ENCODE results near the gene ANKRD9. TPM values are rescaled to one million over a fixed set of nuclear protein-coding genes. Genes with fewer than 3 reads are reported as not detected.
A peak's percentile ranks its signal among the peaks of the same experiment; 100 is the strongest.

Gene ANKRD9
- total and polyA plus RNA-seq, 9 of the 15 experiments (the other 6 are each of a cell fraction or from before 2014, with no cell fraction given): 0.04 to 32.9 (median 5.3) TPM

GRCh38 chr14:102540315-102541028, 30.9 kb upstream of the ANKRD9 start (continued):
- TF ChIP-seq ZNF277 (CRISPR knock-in tag; IDR thresholded peaks at IDR 0.05; ENCODE audit: borderline replicate concordance) (no peak), ZFX (CRISPR knock-in tag; IDR thresholded peaks at IDR 0.05) (0 out of 2 replicates have a peak, but pooled peaks have one; percentile 6), RUNX1 (IDR thresholded peaks at IDR 0.05; ENCODE audit: low read depth) (no peak), FOXA3 (CRISPR knock-in tag; conservative IDR thresholded peaks at IDR 0.05 in 1 of 2, IDR thresholded peaks at IDR 0.05 in 1 of 2) (no peak), NCOA4 (IDR thresholded peaks at IDR 0.05; ENCODE audit: partially characterized antibody) (no peak), SLC30A9 (CRISPR knock-in tag; IDR thresholded peaks at IDR 0.05) (no peak), CHCHD3 (CRISPR knock-in tag; IDR thresholded peaks at IDR 0.05) (no peak), POU5F1 (IDR thresholded peaks at IDR 0.05; ENCODE audit: borderline replicate concordance, low read depth, low read length, partially characterized antibody) (no peak), POLR2B (IDR thresholded peaks at IDR 0.05; ENCODE audit: low read depth, partially characterized antibody) (no peak), GTF2E2 (tag; IDR thresholded peaks at IDR 0.05) (no peak), RBBP5 (IDR thresholded peaks at IDR 0.05; ENCODE audit: borderline replicate concordance, insufficient read depth, low read length, poor library complexity, severe bottlenecking) (no peak), CBX3 (IDR thresholded peaks at IDR 0.05; ENCODE audit: borderline replicate concordance in 1 of 2, low read length in 2 of 2) (no peak), ZNF507 (tag; conservative IDR thresholded peaks at IDR 0.05) (no peak), PCBP2 (IDR thresholded peaks at IDR 0.05; ENCODE audit: low read depth, low read length, poor library complexity, severe bottlenecking) (no peak), MTA2 (IDR thresholded peaks at IDR 0.05; ENCODE audit: low read depth) (no peak), YBX1 (IDR thresholded peaks at IDR 0.05) (no peak), EZH2 (IDR thresholded peaks at IDR 0.05; ENCODE audit: borderline replicate concordance, low read depth, low read length) (no peak), E2F6 (IDR thresholded peaks at IDR 0.05; ENCODE audit: borderline replicate concordance in 1 of 2, extremely low read depth in 1 of 2, insufficient read depth in 1 of 2, insufficient read length in 1 of 2, low read depth in 1 of 2, low read length in 1 of 2, poor library complexity in 1 of 2, severe bottlenecking in 1 of 2) (peak in 1 of 2 experiments; percentile 50), PHB (CRISPR knock-in tag; IDR thresholded peaks at IDR 0.05) (no peak), ZNF551 (CRISPR knock-in tag; IDR thresholded peaks at IDR 0.05) (no peak), ZNF511 (CRISPR knock-in tag; IDR thresholded peaks at IDR 0.05) (no peak), CEBPB (tag; IDR thresholded peaks at IDR 0.05) (no peak), SMAD3 (CRISPR knock-in tag; conservative IDR thresholded peaks at IDR 0.05) (no peak), ZNF121 (CRISPR knock-in tag; conservative IDR thresholded peaks at IDR 0.05) (no peak), ZBTB12 (CRISPR knock-in tag; IDR thresholded peaks at IDR 0.05) (no peak)
